SU-DHL-6 (cell line): ENCODE results near the gene PIP5K1B.

Source experiments
- H2AFZ ChIP-seq: fragments of 200-600 bp; sonication (generic); 2 replicates; pipeline ENCODE4 v1.6.1; 2014; ENCODE audit warnings: low read depth, mild to moderate bottlenecking, moderate library complexity, mixed read lengths, antibody characterized with exemption, low read length; ENCODE audit not compliant: severe bottlenecking
- H3F3A ChIP-seq: fragments of 200-600 bp; shearing (Covaris generic); 2 replicates; pipeline ENCODE4 v1.6.0; 2016; ENCODE audit warnings: antibody characterized with exemption, mild to moderate bottlenecking; ENCODE audit not compliant: insufficient read depth
- H3K27ac ChIP-seq: fragments of 200-600 bp; sonication (generic); 2 replicates; pipeline ENCODE4 v1.5.1; 2016; ENCODE audit warnings: low read depth, mild to moderate bottlenecking, low read length, moderate library complexity, mixed read lengths
- H3K27me3 ChIP-seq: fragments of 200-600 bp; sonication (generic), shearing (Covaris generic); 2 replicates; pipeline ENCODE4 v1.6.0; 2014; ENCODE audit warnings: mild to moderate bottlenecking, low read length
- H3K36me3 ChIP-seq: fragments of 200-600 bp; sonication (generic); 2 replicates; pipeline ENCODE4 v1.6.1; 2014; ENCODE audit warnings: mild to moderate bottlenecking, low read length, mixed read lengths
- H3K4me2 ChIP-seq: fragments of 300-600, 200-600 bp; shearing (Covaris generic), sonication (generic); 2 replicates; pipeline ENCODE4 v1.6.0; 2014; ENCODE audit warnings: low read length, low read depth, mild to moderate bottlenecking; ENCODE audit not compliant: poor library complexity, severe bottlenecking
- H3K4me3 ChIP-seq: fragments of 200-600 bp; sonication (generic); 2 replicates; pipeline ENCODE4 v1.5.1; 2014; ENCODE audit warnings: antibody characterized with exemption, low read length, mild to moderate bottlenecking, mixed read lengths; ENCODE audit not compliant: insufficient read depth, poor library complexity, severe bottlenecking
- H3K79me2 ChIP-seq: fragments of 200-600 bp; sonication (generic); 2 replicates; pipeline ENCODE4 v1.6.1; 2014; ENCODE audit warnings: mild to moderate bottlenecking, low read length, moderate library complexity; ENCODE audit not compliant: insufficient read depth
- H3K9ac ChIP-seq: fragments of 200-600 bp; sonication (generic); 2 replicates; pipeline ENCODE4 v1.7.0; 2014; ENCODE audit warnings: mild to moderate bottlenecking, low read length
- H3K9me2 ChIP-seq: fragments of 200-600 bp; sonication (generic); replicated peaks from 2 replicates; pipeline ENCODE4 v1.6.1; 2014; ENCODE audit warnings: low read length; ENCODE audit not compliant: insufficient read depth
- H3K9me3 ChIP-seq: fragments of 200-600 bp; sonication (generic); 2 replicates; pipeline ENCODE4 v1.6.1; 2014; ENCODE audit warnings: low read length, mixed read lengths; ENCODE audit not compliant: insufficient read depth
- H4K20me1 ChIP-seq: fragments of 200-600 bp; sonication (generic); 2 replicates; pipeline ENCODE4 v1.6.1; 2014; ENCODE audit warnings: low read depth, mild to moderate bottlenecking, antibody characterized with exemption, low read length, moderate library complexity, mixed read lengths
- CTCF ChIP-seq: fragments of 200-600 bp; sonication (generic); IDR thresholded peaks from one replicate; pipeline ENCODE4 v1.5.1; 2017; ENCODE audit warnings: antibody characterized with exemption, mild to moderate bottlenecking, low read length, moderate library complexity; ENCODE audit not compliant: insufficient read depth, poor library complexity, severe bottlenecking
- EZH2phosphoT487 ChIP-seq: fragments of 200-600 bp; sonication (generic), shearing (Covaris generic); conservative IDR thresholded peaks from 2 replicates; pipeline ENCODE4 v1.6.1; 2018; ENCODE audit warnings: mild to moderate bottlenecking, antibody characterized with exemption, low read length, moderate library complexity, mixed read lengths

Gene PIP5K1B

GRCh38 chr9:68730570-68731235 is 25.7 kb downstream of the PIP5K1B start:
- H3K9ac ChIP-seq, result no peak overlapping the region
- H2AFZ ChIP-seq, result no peak overlapping the region
- H3K9me3 ChIP-seq, result no peaks in the 10 kb centered on the region
- H3K79me2 ChIP-seq, result no peaks in the 10 kb centered on the region
- no peak overlapping the region for H3K4me2 ChIP-seq
- no peaks in the 10 kb centered on the region for H3F3A ChIP-seq
- no peak overlapping the region for H3K27ac ChIP-seq
- H3K4me3 ChIP-seq, result no peak overlapping the region
- H3K27me3 ChIP-seq, result no peaks in the 10 kb centered on the region
- H3K36me3 ChIP-seq, result no peaks in the 10 kb centered on the region
- H3K9me2 ChIP-seq, result no peaks in the 10 kb centered on the region
- no peak for TF ChIP-seq EZH2phosphoT487
- no peak for TF ChIP-seq CTCF
- H4K20me1 ChIP-seq, result no peaks in the 10 kb centered on the region

DNA sequence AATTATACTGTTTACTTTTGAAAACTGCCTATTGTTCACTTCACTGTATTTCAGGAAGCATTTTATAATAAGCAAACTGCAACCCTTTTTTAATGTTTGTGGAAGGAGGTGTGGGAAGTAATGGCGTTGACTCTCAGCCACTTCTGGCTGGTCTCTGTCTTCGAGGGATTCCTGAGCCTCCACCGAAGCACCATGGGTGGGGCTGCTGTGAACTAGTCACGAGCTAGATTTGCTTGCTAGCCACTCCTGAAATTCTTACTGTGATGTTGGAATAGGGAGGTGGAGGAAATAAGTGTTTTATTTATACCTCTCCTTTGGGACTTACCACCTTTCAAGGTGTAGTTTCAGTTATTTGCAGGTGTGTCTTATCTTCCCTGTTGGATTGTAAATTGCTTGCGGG is 26.8 kb downstream of the PIP5K1B start:
- H4K20me1 ChIP-seq, result no peaks in the 10 kb centered on the region
- H3K36me3 ChIP-seq, result no peaks in the 10 kb centered on the region
- H3K9me2 ChIP-seq, result no peaks in the 10 kb centered on the region
- no peak overlapping the region for H3K4me2 ChIP-seq
- no peak overlapping the region for H3K9ac ChIP-seq
- H3K4me3 ChIP-seq, result no peak overlapping the region
- H3K9me3 ChIP-seq, result no peaks in the 10 kb centered on the region
- H3K27ac ChIP-seq, result no peak overlapping the region
- H3K27me3 ChIP-seq, result no peaks in the 10 kb centered on the region
- H3K79me2 ChIP-seq, result no peaks in the 10 kb centered on the region
- TF ChIP-seq EZH2phosphoT487 (no peak), CTCF (no peak)
- no peaks in the 10 kb centered on the region for H3F3A ChIP-seq
- H2AFZ ChIP-seq, result no peak overlapping the region

DNA sequence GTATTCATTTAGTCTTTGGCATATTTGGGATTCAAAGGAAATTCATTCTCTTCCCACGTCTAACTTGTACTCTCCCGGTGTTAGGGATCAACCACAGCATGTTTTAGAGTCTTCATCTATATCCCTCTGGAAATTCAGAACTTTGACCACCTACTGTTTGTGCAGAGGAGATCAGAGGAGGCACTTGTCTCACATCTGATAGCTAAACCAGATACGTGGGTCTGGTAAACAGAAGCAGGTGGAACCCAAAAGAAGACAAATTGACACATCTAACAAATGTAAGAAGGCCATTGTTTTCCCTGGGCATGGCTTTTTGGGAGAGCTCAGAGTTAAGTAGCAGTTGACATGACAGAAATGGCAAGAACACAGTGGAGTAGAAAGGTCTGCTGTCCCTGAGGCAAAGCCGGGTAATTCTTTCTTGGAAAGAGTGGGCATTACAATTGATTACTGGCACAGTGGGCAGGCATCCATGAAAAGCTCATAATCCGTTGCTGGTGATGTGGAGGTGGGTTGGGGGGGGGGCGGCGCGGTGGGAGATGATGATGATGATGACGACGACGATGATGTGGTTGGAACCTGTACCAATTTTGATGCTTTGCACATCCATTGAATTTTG is 27.5 kb downstream of the PIP5K1B start:
- Histone ChIP-seq H3F3A (no peaks in the 10 kb centered on the region), H3K27ac (no peak overlapping the region), H3K9ac (no peak overlapping the region), H2AFZ (no peak overlapping the region), H4K20me1 (no peaks in the 10 kb centered on the region), H3K36me3 (no peaks in the 10 kb centered on the region), H3K27me3 (no peaks in the 10 kb centered on the region), H3K79me2 (no peaks in the 10 kb centered on the region), H3K4me3 (no peak overlapping the region), H3K4me2 (no peak overlapping the region), H3K9me3 (no peaks in the 10 kb centered on the region), H3K9me2 (no peaks in the 10 kb centered on the region)
- TF ChIP-seq CTCF (no peak), EZH2phosphoT487 (no peak)
